Keratinocyte (primary cell): ENCODE measurements around the gene TNFRSF25. TPM values are rescaled to one million over a fixed set of nuclear protein-coding genes. Genes with fewer than 3 reads are reported as not detected.

Experiments used
- DNase-seq: peaks from one replicate; pipeline ENCODE4 v3.0.0-alpha.2; 2011; ENCODE audit warnings: low read depth, missing footprints, low spot score
- FAIRE-seq: peaks from 2 replicates; lab custom pipeline; 2011; peaks lifted over from hg19 to GRCh38; lab: Jason Lieb, UNC
- H2AFZ ChIP-seq: 2 replicates; pipeline ENCODE4 v1.6.0; 2012; ENCODE audit warnings: low read length, control low read depth, inconsistent platforms; ENCODE audit not compliant: control insufficient read depth
- H3K27ac ChIP-seq: 2 replicates; pipeline ENCODE4 v1.5.1; 2011; ENCODE audit warnings: low read length; ENCODE audit not compliant: control insufficient read depth, insufficient read depth
- H3K27me3 ChIP-seq: 3 replicates; pipeline ENCODE4 v1.6.0; 2011; ENCODE audit warnings: low read length; ENCODE audit not compliant: control insufficient read depth, insufficient read depth; ENCODE audit errors: extremely low read depth
- H3K36me3 ChIP-seq, 2 experiments: 2 replicates in 1 of 2; 3 replicates in 1 of 2; pipeline ENCODE4 v1.5.1; 2011; ENCODE audit warnings: low read length in 2 of 2, mild to moderate bottlenecking in 1 of 2; ENCODE audit not compliant: control insufficient read depth in 2 of 2, insufficient read depth in 2 of 2; ENCODE audit errors: extremely low read depth in 1 of 2
- H3K4me1 ChIP-seq: 3 replicates; pipeline ENCODE4 v1.5.1; 2011; ENCODE audit warnings: low read length; ENCODE audit not compliant: control insufficient read depth, insufficient read depth; ENCODE audit errors: extremely low read depth
- H3K4me2 ChIP-seq: 3 replicates; pipeline ENCODE4 v1.6.0; 2011; ENCODE audit warnings: low read depth, low read length; ENCODE audit not compliant: control insufficient read depth, insufficient read depth; ENCODE audit errors: extremely low read depth
- H3K4me3 ChIP-seq, 3 experiments: fragments of 200-600 bp in 1 of 3; sonication (generic) in 1 of 3; 2 replicates in 2 of 3; 3 replicates in 1 of 3; pipeline ENCODE4 v1.5.1; 2011 to 2016; ENCODE audit warnings: low read length in 3 of 3, mild to moderate bottlenecking in 3 of 3, control low read depth in 2 of 3, inconsistent platforms in 1 of 3, low read depth in 1 of 3, mixed read lengths in 1 of 3, mixed run types in 1 of 3, moderate library complexity in 1 of 3; ENCODE audit not compliant: control insufficient read depth in 2 of 3, insufficient read depth in 2 of 3; ENCODE audit errors: extremely low read depth in 1 of 3
- H3K79me2 ChIP-seq: 2 replicates; pipeline ENCODE4 v1.6.0; 2012; ENCODE audit warnings: low read length; ENCODE audit not compliant: control insufficient read depth, insufficient read depth
- H3K9ac ChIP-seq: 3 replicates; pipeline ENCODE4 v1.6.0; 2011; ENCODE audit warnings: low read length; ENCODE audit not compliant: control insufficient read depth, insufficient read depth; ENCODE audit errors: extremely low read depth
- H3K9me1 ChIP-seq: 3 replicates; pipeline ENCODE4 v1.6.0; 2011; ENCODE audit warnings: low read length; ENCODE audit not compliant: control insufficient read depth, insufficient read depth; ENCODE audit errors: extremely low read depth
- H3K9me3 ChIP-seq: 2 replicates; pipeline ENCODE4 v1.5.1; 2012; ENCODE audit warnings: low read depth, low read length; ENCODE audit not compliant: control insufficient read depth
- H4K20me1 ChIP-seq: 3 replicates; pipeline ENCODE4 v1.6.0; 2011; ENCODE audit warnings: low read length; ENCODE audit not compliant: control insufficient read depth, insufficient read depth; ENCODE audit errors: extremely low read depth
- CTCF ChIP-seq, 3 experiments: IDR thresholded peaks in 1 of 3; conservative IDR thresholded peaks in 1 of 3; optimal IDR thresholded peaks in 1 of 3; 2 replicates in 2 of 3; 3 replicates in 1 of 3; pipeline versions ENCODE3 to v1.5.1; 2011; ENCODE audit warnings: low read length in 3 of 3, mild to moderate bottlenecking in 3 of 3, moderate library complexity in 2 of 3, control low read depth in 1 of 3, inconsistent platforms in 1 of 3; ENCODE audit not compliant: insufficient read depth in 2 of 3; ENCODE audit errors: extremely low read depth in 1 of 3
- EZH2 ChIP-seq: IDR thresholded peaks from one replicate; pipeline ENCODE4 v1.6.1; 2012; ENCODE audit warnings: inconsistent platforms, mild to moderate bottlenecking, low read length, moderate library complexity
- dilution Hi-C: fragments of 300-500 bp; cut with MboI; formaldehyde crosslinking; loops from one replicate; pipeline ENCODE4 v1.7.0; 2020; ENCODE audit warnings: low sequenced_read_pairs; ENCODE audit not compliant: extremely low pct_ligation_motif_present
- polyA plus RNA-seq, 5 experiments: library from polyadenylated mRNA; depleted of rRNA in 3 of 5; stranded (reverse) in 3 of 5; stranded (forward) in 1 of 5; unstranded in 1 of 5; fragments of >200 nt; gene quantifications; 1 replicate in 1 of 5; 2 replicates in 3 of 5; 3 replicates in 1 of 5; pipeline versions ENCODE4 v1.2.1 to v1.2.3, GENCODE V29; 2011 to 2012; ENCODE audit warnings: missing spikeins in 2 of 5, low read depth in 1 of 5, low replicate concordance in 1 of 5

Gene TNFRSF25
- polyA plus RNA-seq, 1 donor (not counting 4 experiments of a cell fraction or from before 2014, with no cell fraction given): 12.4 TPM

- dilution Hi-C loops: no loop called here
- TF ChIP-seq EZH2 (no peak), CTCF (optimal IDR thresholded peaks at IDR 0.05 in 1 of 3, IDR thresholded peaks at IDR 0.05 in 1 of 3, conservative IDR thresholded peaks at IDR 0.05 in 1 of 3; ENCODE audit: extremely low read depth in 1 of 3, insufficient read depth in 2 of 3, low read length in 3 of 3) (no peak)
- peak overlapping the region; percentile 54 to 94 (median 87) for H3K4me3 ChIP-seq
- H2AFZ ChIP-seq: no peak overlapping the region
- H3K79me2 ChIP-seq: peaks cover 25% of the 10 kb centered on the region
- no peaks in the 10 kb centered on the region for H3K27me3 ChIP-seq
- H3K9me3 ChIP-seq: no peaks in the 10 kb centered on the region
- H3K4me1 ChIP-seq: peaks cover 64% of the 10 kb centered on the region
- H4K20me1 ChIP-seq: no peaks in the 10 kb centered on the region
- H3K4me2 ChIP-seq: peak overlapping the region; percentile 99
- peak overlapping the region; percentile 100 for H3K27ac ChIP-seq
- peaks cover 1 to 16% of the 10 kb centered on the region in 2 experiments for H3K36me3 ChIP-seq
- peak; percentile 91 for FAIRE-seq
- no peak for DNase-seq
- peak overlapping the region; percentile 100 for H3K9ac ChIP-seq
- H3K9me1 ChIP-seq: no peaks in the 10 kb centered on the region
Measured at GRCh38 chr1:6488602-6489382, 22.8 kb upstream of the TNFRSF25 start.

GRCh38 chr1:6487804-6488484, 22.0 kb upstream of the TNFRSF25 start:
- Histone ChIP-seq H3K4me3 (peak overlapping the region in 2 of 3 experiments; percentile 16 to 57), H2AFZ (no peak overlapping the region), H3K9me1 (no peaks in the 10 kb centered on the region), H3K79me2 (peaks cover 27% of the 10 kb centered on the region), H3K9me3 (no peaks in the 10 kb centered on the region), H3K36me3 (peaks cover 1 to 22% of the 10 kb centered on the region in 2 experiments), H3K4me2 (peak overlapping the region; percentile 99), H3K4me1 (peaks cover 60% of the 10 kb centered on the region), H3K9ac (peak overlapping the region; percentile 100), H4K20me1 (no peaks in the 10 kb centered on the region), H3K27me3 (no peaks in the 10 kb centered on the region), H3K27ac (peak overlapping the region; percentile 100)
- DNase-seq (no peak), FAIRE-seq (no peak)
- TF ChIP-seq EZH2 (no peak), CTCF (optimal IDR thresholded peaks at IDR 0.05 in 1 of 3, IDR thresholded peaks at IDR 0.05 in 1 of 3, conservative IDR thresholded peaks at IDR 0.05 in 1 of 3; ENCODE audit: extremely low read depth in 1 of 3, insufficient read depth in 2 of 3, low read length in 3 of 3) (no peak)
- dilution Hi-C loops: no loop called here
